Body of pancreas (tissue), 4 donors: ENCODE measurements around the gene CBLIF.

Experiments used
- POLR2A ChIP-seq, 3 donors: fragments of 450-650 bp; IDR thresholded peaks; one replicate each; pipeline ENCODE4 v1.6.1; 2016; ENCODE audit warnings: antibody characterized with exemption in 3 of 3, mild to moderate bottlenecking in 2 of 3
- TF ChIP-seq, protein P1 (sequence below), 7 experiments: fragments of 450-650 bp in 4 of 7; fragments of 200-600 bp in 3 of 7; sonication (generic) in 3 of 7; IDR thresholded peaks; one replicate each; pipeline ENCODE4 v1.5.1; 2016 to 2019; ENCODE audit warnings: antibody characterized with exemption in 7 of 7

DNA sequence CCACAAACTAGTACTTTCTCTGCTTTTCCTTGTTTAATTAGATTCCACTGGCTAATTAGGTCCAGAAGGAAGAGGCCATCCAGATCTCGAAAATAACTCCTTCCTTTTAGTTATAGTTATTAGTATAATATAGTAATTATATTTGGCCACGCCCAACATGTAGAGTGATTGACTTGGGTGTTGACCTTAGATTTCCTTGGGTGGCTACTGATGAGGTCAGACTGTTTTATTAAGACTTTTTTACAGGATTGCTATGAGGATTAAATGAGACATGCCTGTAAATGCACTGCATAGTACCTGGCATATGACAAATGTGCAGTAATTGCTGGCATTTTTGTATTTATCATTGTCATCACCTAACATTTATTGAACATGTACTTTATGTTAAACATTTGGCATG, 63.2 kb downstream of the CBLIF start:
- TF ChIP-seq, protein P1, sequence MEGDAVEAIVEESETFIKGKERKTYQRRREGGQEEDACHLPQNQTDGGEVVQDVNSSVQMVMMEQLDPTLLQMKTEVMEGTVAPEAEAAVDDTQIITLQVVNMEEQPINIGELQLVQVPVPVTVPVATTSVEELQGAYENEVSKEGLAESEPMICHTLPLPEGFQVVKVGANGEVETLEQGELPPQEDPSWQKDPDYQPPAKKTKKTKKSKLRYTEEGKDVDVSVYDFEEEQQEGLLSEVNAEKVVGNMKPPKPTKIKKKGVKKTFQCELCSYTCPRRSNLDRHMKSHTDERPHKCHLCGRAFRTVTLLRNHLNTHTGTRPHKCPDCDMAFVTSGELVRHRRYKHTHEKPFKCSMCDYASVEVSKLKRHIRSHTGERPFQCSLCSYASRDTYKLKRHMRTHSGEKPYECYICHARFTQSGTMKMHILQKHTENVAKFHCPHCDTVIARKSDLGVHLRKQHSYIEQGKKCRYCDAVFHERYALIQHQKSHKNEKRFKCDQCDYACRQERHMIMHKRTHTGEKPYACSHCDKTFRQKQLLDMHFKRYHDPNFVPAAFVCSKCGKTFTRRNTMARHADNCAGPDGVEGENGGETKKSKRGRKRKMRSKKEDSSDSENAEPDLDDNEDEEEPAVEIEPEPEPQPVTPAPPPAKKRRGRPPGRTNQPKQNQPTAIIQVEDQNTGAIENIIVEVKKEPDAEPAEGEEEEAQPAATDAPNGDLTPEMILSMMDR (IDR thresholded peaks at IDR 0.05): no peak
- no peak for TF ChIP-seq POLR2A (IDR thresholded peaks at IDR 0.05)
